PC-3 (cell line): ENCODE measurements around the gene OGDH.

ENCODE experiments used
- CTCF ChIP-seq: fragments of 300-600 bp; sonication (generic); conservative IDR thresholded peaks from 2 replicates; pipeline ENCODE4 v1.5.1; 2017; ENCODE audit warnings: antibody characterized with exemption, low read depth, mild to moderate bottlenecking, low read length
- EZH2 ChIP-seq: fragments of 300-600 bp; sonication (generic); IDR thresholded peaks from one replicate; pipeline ENCODE4 v1.6.1; 2017; ENCODE audit warnings: antibody characterized with exemption, mild to moderate bottlenecking, low read length; ENCODE audit not compliant: unreplicated experiment

- TF ChIP-seq CTCF (no peak), EZH2 (no peak)
Measured at GRCh38 chr7:44615149-44615611, 8.8 kb downstream of the OGDH start.
